H1 (cell line): ENCODE data around the gene AASDHPPT. TPM values are rescaled to one million over a fixed set of nuclear protein-coding genes. Genes with fewer than 3 reads are reported as not detected.

Experiments
- ATF3 ChIP-seq: IDR thresholded peaks from 2 replicates; pipeline ENCODE4 v1.6.1; 2011; ENCODE audit warnings: low read depth, mild to moderate bottlenecking, low read length; ENCODE audit not compliant: insufficient read depth
- CBX8 ChIP-seq: fragments of 300-800, 300-1000 bp; sonication (generic); IDR thresholded peaks from 2 replicates; pipeline ENCODE4 v1.7.1; 2016; ENCODE audit warnings: low read depth, low read length, borderline replicate concordance
- CREB1 ChIP-seq: IDR thresholded peaks from 2 replicates; pipeline ENCODE4 v1.6.1; 2012; ENCODE audit warnings: inconsistent platforms
- NRF1 ChIP-seq: IDR thresholded peaks from 2 replicates; pipeline ENCODE4 v1.6.1; 2011; ENCODE audit warnings: mild to moderate bottlenecking, low read depth, low read length, improper control_type of control experiment
- PHF8 ChIP-seq: fragments of 200-600 bp; sonication (generic); conservative IDR thresholded peaks from 2 replicates; pipeline ENCODE4 v1.7.1; 2012; ENCODE audit warnings: low read depth, mild to moderate bottlenecking, inconsistent platforms, low read length, moderate library complexity
- TCF12 ChIP-seq: IDR thresholded peaks from 2 replicates; pipeline ENCODE4 v1.6.1; 2011; ENCODE audit warnings: low read depth, mild to moderate bottlenecking, low read length
- polyA plus RNA-seq, 7 experiments: library from polyadenylated mRNA; depleted of rRNA in 3 of 7; stranded (reverse) in 5 of 7; unstranded in 2 of 7; fragments of >200 nt in 5 of 7; fragments of 200-250 nt in 2 of 7; gene quantifications; 1 replicate in 5 of 7; 2 replicates in 1 of 7; 4 replicates in 1 of 7; pipeline versions ENCODE4 v1.2.1 to v1.2.3, GENCODE V29; 2011 to 2013; ENCODE audit warnings: missing spikeins in 2 of 7, mixed read lengths in 2 of 7
- total RNA-seq: library from RNA; stranded (reverse); fragmentation: NEBNext Ultra II Directional; extraction: Animal tissue kit (Norgen Biotek cat#: 25700); gene quantifications from 2 replicates; pipeline ENCODE4 v1.2.1, GENCODE V29; 2021

Gene AASDHPPT
- total and polyA plus RNA-seq, 2 of the 8 experiments (the other 6 are each of a cell fraction or from before 2014, with no cell fraction given), result 15.7 to 42.2 TPM

DNA sequence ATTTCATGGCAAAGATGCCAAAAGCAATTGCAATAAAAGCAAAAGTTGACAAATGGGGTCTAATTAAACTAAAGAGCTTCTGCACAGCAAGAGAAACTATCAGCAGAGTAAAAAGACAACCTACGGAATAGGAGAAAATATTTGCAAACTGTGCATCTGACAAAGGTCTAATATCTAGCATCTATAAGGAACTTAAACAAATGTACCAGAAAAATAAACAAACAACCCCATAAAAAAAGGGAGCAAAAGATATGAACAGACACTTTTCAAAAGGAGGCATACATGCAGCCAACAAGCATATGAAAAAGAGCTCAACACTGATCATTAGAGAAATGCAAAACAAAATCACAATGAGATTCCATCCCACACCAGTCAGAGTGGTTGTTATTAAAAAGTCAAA is 60.3 kb downstream of the AASDHPPT start (continued):
- TF ChIP-seq NRF1, result no peak
- no peak for TF ChIP-seq CREB1
- TF ChIP-seq PHF8, result no peak
- no peak for TF ChIP-seq ATF3
- no peak for TF ChIP-seq TCF12
- no peak for TF ChIP-seq CBX8
- TF ChIP-seq, all 59 proteins: peak for 0

Other genes with a start within 250 kb of the AASDHPPT start
- 21.9 and 23.0 TPM in 2 replicates for gene MSANTD4, start 55.4 kb upstream of the AASDHPPT start, total RNA-seq
- 3.5 and 5.1 TPM in 2 replicates for gene MSANTD4, start 55.4 kb upstream of the AASDHPPT start, polyA plus RNA-seq (2011; rRNA removed)
- 4.2 and 6.1 TPM in 2 replicates for gene KBTBD3, start 315 bp upstream of the AASDHPPT start, total RNA-seq
- 0.64 and 1.2 TPM in 2 replicates for gene KBTBD3, start 315 bp upstream of the AASDHPPT start, polyA plus RNA-seq (2011; rRNA removed)